HL-60 (cell line): Measurements from ENCODE around the gene GSN.

Experiments used
- DNase-seq, 2 experiments: peaks; one replicate each; pipeline ENCODE4 v3.0.0-alpha.2; 2010 to 2020; ENCODE audit warnings: low read depth in 1 of 2, low spot score in 1 of 2
- H3K27ac ChIP-seq: fragments of 250-450 bp; sonication (Bioruptor Pico); replicated peaks from 2 replicates; pipeline ENCODE4 v1.5.1; 2020; ENCODE audit warnings: mild to moderate bottlenecking, moderate library complexity
- H3K27me3 ChIP-seq: fragments of 250-450 bp; sonication (Bioruptor Pico); 2 replicates; pipeline ENCODE4 v1.5.1; 2021; ENCODE audit warnings: mild to moderate bottlenecking, moderate library complexity; ENCODE audit not compliant: insufficient read depth, poor library complexity, severe bottlenecking
- H3K4me3 ChIP-seq: replicated peaks from 2 replicates; pipeline ENCODE4 v1.5.1; 2011; ENCODE audit warnings: mild to moderate bottlenecking, control low read depth, low read length; ENCODE audit not compliant: insufficient read depth
- GABPA ChIP-seq: IDR thresholded peaks from 2 replicates; pipeline ENCODE4 v1.6.1; 2012; ENCODE audit warnings: low read depth
- POLR2AphosphoS5 ChIP-seq: IDR thresholded peaks from 2 replicates; pipeline ENCODE4 v1.6.1; 2012; ENCODE audit warnings: low read depth
- SPI1 ChIP-seq: IDR thresholded peaks from 2 replicates; pipeline ENCODE4 v1.6.1; 2012; ENCODE audit warnings: low read depth, mild to moderate bottlenecking, borderline replicate concordance
- TF ChIP-seq, protein P1 (sequence below): IDR thresholded peaks from one replicate; pipeline ENCODE4 v1.5.1; 2011; ENCODE audit warnings: low read length, control low read depth, inconsistent platforms; ENCODE audit not compliant: insufficient read depth
- TF ChIP-seq, protein P2 (sequence below): IDR thresholded peaks from 2 replicates; pipeline ENCODE4 v1.6.1; 2012; ENCODE audit warnings: low read depth; ENCODE audit not compliant: insufficient replicate concordance

GSN gene

GRCh38 chr9:121326901-121327613 lies 59.1 kb downstream of the GSN start:
- DNase-seq: no peak
- no peak overlapping the region for H3K27ac ChIP-seq
- H3K4me3 ChIP-seq: no peak overlapping the region
- no peaks in the 10 kb centered on the region for H3K27me3 ChIP-seq
- TF ChIP-seq GABPA (no peak), POLR2AphosphoS5 (no peak), SPI1 (no peak)
- TF ChIP-seq, protein P1, sequence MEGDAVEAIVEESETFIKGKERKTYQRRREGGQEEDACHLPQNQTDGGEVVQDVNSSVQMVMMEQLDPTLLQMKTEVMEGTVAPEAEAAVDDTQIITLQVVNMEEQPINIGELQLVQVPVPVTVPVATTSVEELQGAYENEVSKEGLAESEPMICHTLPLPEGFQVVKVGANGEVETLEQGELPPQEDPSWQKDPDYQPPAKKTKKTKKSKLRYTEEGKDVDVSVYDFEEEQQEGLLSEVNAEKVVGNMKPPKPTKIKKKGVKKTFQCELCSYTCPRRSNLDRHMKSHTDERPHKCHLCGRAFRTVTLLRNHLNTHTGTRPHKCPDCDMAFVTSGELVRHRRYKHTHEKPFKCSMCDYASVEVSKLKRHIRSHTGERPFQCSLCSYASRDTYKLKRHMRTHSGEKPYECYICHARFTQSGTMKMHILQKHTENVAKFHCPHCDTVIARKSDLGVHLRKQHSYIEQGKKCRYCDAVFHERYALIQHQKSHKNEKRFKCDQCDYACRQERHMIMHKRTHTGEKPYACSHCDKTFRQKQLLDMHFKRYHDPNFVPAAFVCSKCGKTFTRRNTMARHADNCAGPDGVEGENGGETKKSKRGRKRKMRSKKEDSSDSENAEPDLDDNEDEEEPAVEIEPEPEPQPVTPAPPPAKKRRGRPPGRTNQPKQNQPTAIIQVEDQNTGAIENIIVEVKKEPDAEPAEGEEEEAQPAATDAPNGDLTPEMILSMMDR: no peak
- TF ChIP-seq, protein P2, sequence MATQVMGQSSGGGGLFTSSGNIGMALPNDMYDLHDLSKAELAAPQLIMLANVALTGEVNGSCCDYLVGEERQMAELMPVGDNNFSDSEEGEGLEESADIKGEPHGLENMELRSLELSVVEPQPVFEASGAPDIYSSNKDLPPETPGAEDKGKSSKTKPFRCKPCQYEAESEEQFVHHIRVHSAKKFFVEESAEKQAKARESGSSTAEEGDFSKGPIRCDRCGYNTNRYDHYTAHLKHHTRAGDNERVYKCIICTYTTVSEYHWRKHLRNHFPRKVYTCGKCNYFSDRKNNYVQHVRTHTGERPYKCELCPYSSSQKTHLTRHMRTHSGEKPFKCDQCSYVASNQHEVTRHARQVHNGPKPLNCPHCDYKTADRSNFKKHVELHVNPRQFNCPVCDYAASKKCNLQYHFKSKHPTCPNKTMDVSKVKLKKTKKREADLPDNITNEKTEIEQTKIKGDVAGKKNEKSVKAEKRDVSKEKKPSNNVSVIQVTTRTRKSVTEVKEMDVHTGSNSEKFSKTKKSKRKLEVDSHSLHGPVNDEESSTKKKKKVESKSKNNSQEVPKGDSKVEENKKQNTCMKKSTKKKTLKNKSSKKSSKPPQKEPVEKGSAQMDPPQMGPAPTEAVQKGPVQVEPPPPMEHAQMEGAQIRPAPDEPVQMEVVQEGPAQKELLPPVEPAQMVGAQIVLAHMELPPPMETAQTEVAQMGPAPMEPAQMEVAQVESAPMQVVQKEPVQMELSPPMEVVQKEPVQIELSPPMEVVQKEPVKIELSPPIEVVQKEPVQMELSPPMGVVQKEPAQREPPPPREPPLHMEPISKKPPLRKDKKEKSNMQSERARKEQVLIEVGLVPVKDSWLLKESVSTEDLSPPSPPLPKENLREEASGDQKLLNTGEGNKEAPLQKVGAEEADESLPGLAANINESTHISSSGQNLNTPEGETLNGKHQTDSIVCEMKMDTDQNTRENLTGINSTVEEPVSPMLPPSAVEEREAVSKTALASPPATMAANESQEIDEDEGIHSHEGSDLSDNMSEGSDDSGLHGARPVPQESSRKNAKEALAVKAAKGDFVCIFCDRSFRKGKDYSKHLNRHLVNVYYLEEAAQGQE: no peak

DNA sequence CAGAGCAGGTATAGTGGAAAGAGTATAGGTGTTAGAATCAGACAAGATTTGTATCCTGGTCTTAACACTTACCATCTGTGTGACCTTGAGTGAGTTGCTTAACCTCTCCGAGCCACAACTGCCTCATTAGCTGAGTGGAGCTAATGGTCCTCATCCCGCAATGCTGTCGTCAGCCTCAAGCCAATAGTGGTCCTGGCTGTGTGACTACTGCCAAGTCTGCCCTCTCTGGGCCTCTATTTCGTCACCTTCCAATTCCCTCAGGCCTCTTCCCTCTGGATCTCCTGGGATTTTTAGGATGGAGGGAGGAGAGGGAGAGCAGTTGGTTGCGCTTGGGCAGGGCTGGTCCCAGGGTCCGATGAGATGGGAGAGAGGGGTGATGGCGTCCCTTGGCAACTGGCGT lies 60.5 kb downstream of the GSN start:
- no peak for DNase-seq
- no peak overlapping the region for H3K4me3 ChIP-seq
- no peaks in the 10 kb centered on the region for H3K27me3 ChIP-seq
- no peak overlapping the region for H3K27ac ChIP-seq
- TF ChIP-seq, protein P2: no peak
- TF ChIP-seq, protein P1: no peak
- TF ChIP-seq POLR2AphosphoS5 (no peak), SPI1 (no peak), GABPA (no peak)

- TF ChIP-seq GABPA: no peak
- TF ChIP-seq SPI1: peak; percentile 80
- DNase-seq: peak in 1 of 2 experiments; percentile 37
- no peak overlapping the region for H3K27ac ChIP-seq
- no peak overlapping the region for H3K4me3 ChIP-seq
- no peaks in the 10 kb centered on the region for H3K27me3 ChIP-seq
Observed at GRCh38 chr9:121328876-121329681, 61.1 kb downstream of the GSN start.

- no peak for DNase-seq
- Histone ChIP-seq H3K4me3 (no peak overlapping the region), H3K27me3 (no peaks in the 10 kb centered on the region), H3K27ac (no peak overlapping the region)
- TF ChIP-seq GABPA: no peak
- TF ChIP-seq, protein P1: no peak
- TF ChIP-seq SPI1: no peak
- TF ChIP-seq, protein P2: no peak
- no peak for TF ChIP-seq POLR2AphosphoS5
Observed at GRCh38 chr9:121331549-121331948, 63.6 kb downstream of the GSN start.
